ENCODE measurements around the gene VEGFB. TPM values are rescaled to one million over a fixed set of nuclear protein-coding genes. Genes with fewer than 3 reads are reported as not detected.

Gene VEGFB
- total and polyA plus RNA-seq, 2 donors (not counting 1 experiment from before 2014, with no cell fraction given) = 25.3 to 27.9 TPM

- peak within 1 kb of the TSS; percentile 66 to 85 (median 76) for H3K4me3 ChIP-seq (replicated peaks in 1 of 4; ENCODE audit: control extremely low read depth in 1 of 4, insufficient read depth in 1 of 4, low read depth in 3 of 4, low read length in 4 of 4)
- no peak for TF ChIP-seq CTCF (conservative IDR thresholded peaks at IDR 0.05 in 1 of 2, IDR thresholded peaks at IDR 0.05 in 1 of 2; ENCODE audit: low read depth in 1 of 2, low read length in 2 of 2)
- peak within 1 kb of the TSS; percentile 77 for H2AFZ ChIP-seq (ENCODE audit: low read length)
- H3K79me2 ChIP-seq (ENCODE audit: control insufficient read depth, insufficient read depth, low read length) = peaks cover 4% of the 10 kb centered on the region
- H3K9ac ChIP-seq (ENCODE audit: insufficient read depth, low read length) = peak within 1 kb of the TSS; percentile 85
- peaks cover 3% of the 10 kb centered on the region for H3K36me3 ChIP-seq (ENCODE audit: control insufficient read depth, insufficient read depth, low read length)
- DNase-seq (ENCODE audit: low read depth in 2 of 2) = peak; percentile 61 to 63
- peak within 1 kb of the TSS; percentile 85 for H3K27ac ChIP-seq (ENCODE audit: insufficient read depth, low read length)
- H3K27me3 ChIP-seq (ENCODE audit: control insufficient read depth, insufficient read depth, low read length) = no peaks in the 10 kb centered on the region
- peak within 1 kb of the TSS; percentile 98 for H3K4me2 ChIP-seq (ENCODE audit: extremely low read depth, insufficient read depth, low read length)
- no peaks in the 10 kb centered on the region for H4K20me1 ChIP-seq (ENCODE audit: control insufficient read depth, extremely low read depth, insufficient read depth, low read length)
- H3K4me1 ChIP-seq (ENCODE audit: control insufficient read depth, extremely low read depth, insufficient read depth, low read length) = peaks cover 7% of the 10 kb centered on the region
- no peaks in the 10 kb centered on the region for H3K9me3 ChIP-seq (ENCODE audit: control insufficient read depth, insufficient read depth, low read depth, low read length)
Observed at GRCh38 chr11:64284962-64285884, 50.8 kb downstream of the VEGFB start, which contains the start of gene GPR137. GPR137 (plus strand) TSS chr11:64285848; CDS start chr11:64286525, 677 bp downstream.

GRCh38 chr11:64285885-64286800 is 51.8 kb downstream of the VEGFB start:
- Histone ChIP-seq H3K9ac (ENCODE audit: insufficient read depth, low read length) (peak overlapping the region; percentile 85), H3K4me2 (ENCODE audit: extremely low read depth, insufficient read depth, low read length) (peak overlapping the region; percentile 86), H4K20me1 (ENCODE audit: control insufficient read depth, extremely low read depth, insufficient read depth, low read length) (no peaks in the 10 kb centered on the region), H3K4me1 (ENCODE audit: control insufficient read depth, extremely low read depth, insufficient read depth, low read length) (peaks cover 7% of the 10 kb centered on the region), H3K9me3 (ENCODE audit: control insufficient read depth, insufficient read depth, low read depth, low read length) (no peaks in the 10 kb centered on the region), H3K36me3 (ENCODE audit: control insufficient read depth, insufficient read depth, low read length) (peaks cover 3% of the 10 kb centered on the region), H3K27me3 (ENCODE audit: control insufficient read depth, insufficient read depth, low read length) (peaks cover 7% of the 10 kb centered on the region), H2AFZ (ENCODE audit: low read length) (peak overlapping the region; percentile 34), H3K4me3 (replicated peaks in 1 of 4; ENCODE audit: control extremely low read depth in 1 of 4, insufficient read depth in 1 of 4, low read depth in 3 of 4, low read length in 4 of 4) (peak overlapping the region; percentile 49 to 85 (median 68)), H3K27ac (ENCODE audit: insufficient read depth, low read length) (peak overlapping the region; percentile 85), H3K79me2 (ENCODE audit: control insufficient read depth, insufficient read depth, low read length) (peaks cover 4% of the 10 kb centered on the region)
- no peak for DNase-seq (ENCODE audit: low read depth in 2 of 2)
- TF ChIP-seq CTCF (conservative IDR thresholded peaks at IDR 0.05 in 1 of 2, IDR thresholded peaks at IDR 0.05 in 1 of 2; ENCODE audit: low read depth in 1 of 2, low read length in 2 of 2) (no peak), EZH2 (IDR thresholded peaks at IDR 0.05; ENCODE audit: low read length, missing control alignments) (no peak)

GRCh38 chr11:64286801-64287159 is 52.4 kb downstream of the VEGFB start:
- no peak for DNase-seq (ENCODE audit: low read depth in 2 of 2)

More at GRCh38 chr11:64286801-64287159, 52.4 kb downstream of the VEGFB start:
- no peak overlapping the region for H3K4me3 ChIP-seq (replicated peaks in 1 of 4; ENCODE audit: control extremely low read depth in 1 of 4, insufficient read depth in 1 of 4, low read depth in 3 of 4, low read length in 4 of 4)
- no peak for TF ChIP-seq EZH2 (IDR thresholded peaks at IDR 0.05; ENCODE audit: low read length, missing control alignments)
- TF ChIP-seq CTCF (conservative IDR thresholded peaks at IDR 0.05 in 1 of 2, IDR thresholded peaks at IDR 0.05 in 1 of 2; ENCODE audit: low read depth in 1 of 2, low read length in 2 of 2) = no peak
- peaks cover 4% of the 10 kb centered on the region for H3K79me2 ChIP-seq (ENCODE audit: control insufficient read depth, insufficient read depth, low read length)
- H3K9me3 ChIP-seq (ENCODE audit: control insufficient read depth, insufficient read depth, low read depth, low read length) = no peaks in the 10 kb centered on the region
- peaks cover 9% of the 10 kb centered on the region for H3K27me3 ChIP-seq (ENCODE audit: control insufficient read depth, insufficient read depth, low read length)
- no peak overlapping the region for H3K27ac ChIP-seq (ENCODE audit: insufficient read depth, low read length)
- H3K9ac ChIP-seq (ENCODE audit: insufficient read depth, low read length) = no peak overlapping the region
- peaks cover 7% of the 10 kb centered on the region for H3K4me1 ChIP-seq (ENCODE audit: control insufficient read depth, extremely low read depth, insufficient read depth, low read length)
- H2AFZ ChIP-seq (ENCODE audit: low read length) = no peak overlapping the region
- peaks cover 3% of the 10 kb centered on the region for H3K36me3 ChIP-seq (ENCODE audit: control insufficient read depth, insufficient read depth, low read length)
- H4K20me1 ChIP-seq (ENCODE audit: control insufficient read depth, extremely low read depth, insufficient read depth, low read length) = no peaks in the 10 kb centered on the region
- H3K4me2 ChIP-seq (ENCODE audit: extremely low read depth, insufficient read depth, low read length) = no peak overlapping the region

Measured in fibroblast of lung (primary cell).